GM19238 (cell line): ENCODE data around the gene HACD1.
"Not testable (repeated sequence)": the region's sequence is repeated elsewhere in the genome, so short reads cannot be mapped to it uniquely, and the experiment has no call there.

Experiments used
- DNase-seq: peaks from one replicate; pipeline ENCODE4 v3.0.0; 2011; ENCODE audit warnings: low spot score; ENCODE audit not compliant: insufficient read length

The HACD1 gene

DNA sequence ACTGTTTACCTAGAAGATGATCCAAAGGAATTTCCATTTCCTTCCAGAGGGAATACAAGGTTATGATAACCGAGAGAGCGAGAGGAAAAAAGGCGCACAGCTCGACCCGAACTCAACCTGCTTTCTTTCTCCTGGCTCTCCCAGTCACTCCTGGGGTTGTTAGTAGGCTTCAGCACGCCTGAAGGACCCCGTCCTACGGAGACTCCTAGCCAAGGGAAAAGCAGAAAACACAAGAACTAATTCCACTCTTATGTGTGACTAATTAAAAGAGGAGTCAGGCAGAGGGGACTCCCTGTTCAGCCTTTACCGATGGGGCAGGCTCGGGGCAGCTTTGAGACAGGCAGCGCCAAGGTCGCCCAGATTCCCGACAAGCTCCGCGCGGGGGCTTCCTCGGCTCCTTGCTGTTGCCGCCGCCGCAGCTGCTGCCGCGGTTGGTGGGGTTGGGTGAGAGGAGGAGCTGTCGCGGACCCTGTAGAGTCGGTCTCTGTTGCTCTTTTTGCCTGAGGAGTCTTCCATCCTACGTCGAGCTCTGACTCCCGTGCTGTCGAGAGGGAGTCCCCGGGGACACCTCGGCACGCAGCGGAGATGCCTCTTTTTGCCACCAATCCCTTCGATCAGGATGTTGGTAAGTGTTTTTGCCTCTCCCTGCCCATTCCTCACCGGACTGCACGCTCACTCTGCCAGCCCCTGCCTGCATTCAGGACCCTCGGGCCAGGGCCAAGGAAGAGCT is 26.7 kb upstream of the HACD1 start, which contains the start of gene STAM:
Gene STAM, plus strand, starts transcription at position 397 of the 730 bp plus-strand sequence. Its CDS starts 189 bp downstream, at position 586.
- peak; percentile 72 for DNase-seq

DNA sequence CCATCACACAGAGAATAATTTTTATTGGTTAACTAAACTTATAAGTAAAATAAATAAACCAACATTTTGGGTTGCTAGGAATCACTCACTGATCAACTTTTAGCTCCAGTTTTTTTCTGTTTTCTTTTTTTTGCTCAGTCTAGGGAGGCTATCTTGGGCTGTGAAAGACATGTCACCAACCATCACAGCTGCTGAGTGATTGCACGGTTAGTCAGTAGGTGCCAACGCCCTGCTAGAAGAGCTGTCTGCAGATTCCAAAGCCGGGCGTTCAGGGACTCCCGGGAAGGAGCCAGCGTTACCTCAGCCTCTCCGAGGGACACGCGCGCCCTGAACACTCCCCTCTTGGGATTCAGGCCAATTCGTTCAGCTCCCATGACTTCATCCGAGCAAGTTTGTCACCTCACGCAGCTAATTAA is 26.2 kb upstream of the HACD1 start:
- no peak for DNase-seq

DNA sequence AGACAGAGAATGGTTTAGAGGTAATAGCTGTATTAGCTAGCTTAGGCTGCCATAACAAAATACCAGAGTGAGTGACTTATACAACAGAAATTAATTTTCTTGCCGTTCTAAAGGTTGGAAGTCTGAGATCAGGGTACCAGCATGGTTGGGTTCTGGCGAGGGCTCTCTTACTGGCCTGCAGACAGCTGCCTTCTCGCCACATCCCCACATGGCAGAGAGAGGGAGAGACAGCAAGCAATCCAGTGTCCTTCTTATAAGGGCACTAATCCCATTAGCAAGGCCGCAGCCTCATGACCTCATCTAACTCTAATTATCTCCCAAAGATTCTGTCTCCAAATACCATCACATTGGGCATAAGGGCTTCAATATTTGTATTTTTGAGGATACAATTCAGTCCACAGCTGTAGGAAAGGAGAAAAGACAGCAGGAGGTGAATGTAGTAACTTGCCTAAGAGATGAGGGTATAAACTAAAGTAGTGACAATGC is 23.2 kb upstream of the HACD1 start:
- no peak for DNase-seq

DNA sequence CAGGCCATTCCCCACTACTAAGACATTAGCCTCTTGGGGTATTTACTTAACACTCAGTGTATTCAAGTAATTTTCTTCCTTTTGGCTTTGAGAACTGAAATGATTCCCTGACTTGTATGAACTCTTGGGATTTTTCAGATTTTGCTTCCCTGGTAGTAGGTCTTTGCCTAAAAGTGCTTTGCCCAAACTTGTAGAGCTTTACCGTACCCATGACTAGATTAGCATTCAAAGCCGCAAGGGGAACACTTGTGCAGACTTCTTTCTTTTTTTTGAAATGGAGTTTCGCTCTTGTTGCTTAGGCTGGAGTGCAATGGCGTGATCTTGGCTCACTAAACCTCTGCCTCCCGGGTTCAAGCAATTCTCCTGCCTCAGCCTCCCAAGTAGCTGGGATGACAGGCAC is 20.7 kb upstream of the HACD1 start:
- no peak for DNase-seq

DNA sequence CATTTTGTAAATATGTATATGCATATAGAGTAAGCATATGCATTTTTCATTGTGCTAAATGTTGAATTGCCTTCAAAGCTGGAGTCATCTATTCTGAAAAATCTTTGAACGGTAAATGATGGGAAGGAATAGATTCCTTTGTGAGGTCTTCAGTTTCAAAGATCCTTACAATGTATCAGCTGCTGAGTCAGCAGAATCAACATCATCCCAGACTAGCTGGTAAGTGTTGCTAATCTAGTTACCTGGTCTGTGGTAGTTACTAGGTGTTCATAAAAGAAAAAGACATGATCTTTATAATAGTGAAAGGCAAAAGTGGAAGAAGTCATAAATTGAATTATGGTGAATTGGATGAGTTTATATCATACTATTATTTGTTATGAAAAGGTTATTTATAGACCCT is 16.2 kb upstream of the HACD1 start:
- DNase-seq, result no peak

DNA sequence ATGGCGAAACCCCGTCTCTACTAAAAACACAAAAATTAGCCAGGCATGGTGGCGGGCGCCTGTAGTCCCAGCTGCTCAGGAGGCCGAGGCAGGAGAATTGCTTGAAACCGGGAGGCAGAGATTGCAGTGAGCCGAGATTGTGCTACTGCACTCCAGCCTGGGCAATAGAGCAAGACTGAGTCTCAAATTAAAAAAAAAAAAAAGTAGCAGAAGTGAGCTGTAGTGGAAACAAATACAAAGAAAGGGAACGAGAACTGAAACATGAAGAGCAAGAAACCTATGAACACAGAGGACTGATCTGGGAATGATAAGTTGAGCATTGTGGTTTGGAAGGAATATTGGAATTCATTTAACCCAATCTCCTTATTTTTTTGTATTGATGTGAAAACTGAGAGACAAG is 15.4 kb upstream of the HACD1 start:
- DNase-seq, result not testable (repeated sequence)

DNA sequence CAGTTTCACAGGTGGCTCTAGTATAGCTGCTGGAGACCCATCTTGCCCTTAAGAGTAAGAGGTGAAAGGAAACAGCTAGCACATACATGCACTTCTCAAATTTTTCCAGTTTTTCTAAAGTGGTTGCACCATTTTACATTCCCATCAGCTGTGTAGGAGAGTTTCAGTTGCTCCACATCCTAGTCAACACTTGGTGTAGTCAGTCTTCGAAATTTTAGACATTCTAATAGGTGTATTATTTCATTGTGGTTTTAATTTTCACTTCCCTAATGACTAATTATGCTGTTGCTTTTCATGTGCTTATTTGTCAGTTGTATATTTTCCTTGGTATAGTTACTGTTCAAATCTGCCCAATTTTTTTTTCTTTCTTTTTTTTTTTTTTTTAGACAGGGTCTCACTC is 9.5 kb upstream of the HACD1 start:
- no peak for DNase-seq

DNA sequence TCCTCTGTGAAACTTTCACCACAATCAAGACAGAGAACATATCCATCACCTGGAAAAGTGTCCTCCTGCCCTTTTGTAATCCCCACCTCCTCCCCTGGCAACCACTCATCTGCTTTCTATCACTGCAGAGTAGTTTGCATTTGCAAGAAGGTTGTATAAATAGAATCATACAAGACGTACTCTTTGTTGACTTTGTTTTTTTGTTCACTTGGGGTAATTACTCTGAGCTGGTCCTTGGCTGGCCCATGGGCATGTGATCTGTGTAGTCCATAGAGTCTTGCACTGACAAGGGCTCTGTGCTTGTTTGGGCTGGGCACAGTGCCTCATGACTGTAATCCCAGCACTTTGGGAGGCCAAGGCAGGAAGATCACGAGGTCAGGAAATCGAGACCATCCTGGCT is 7.8 kb upstream of the HACD1 start:
- DNase-seq, result no peak

DNA sequence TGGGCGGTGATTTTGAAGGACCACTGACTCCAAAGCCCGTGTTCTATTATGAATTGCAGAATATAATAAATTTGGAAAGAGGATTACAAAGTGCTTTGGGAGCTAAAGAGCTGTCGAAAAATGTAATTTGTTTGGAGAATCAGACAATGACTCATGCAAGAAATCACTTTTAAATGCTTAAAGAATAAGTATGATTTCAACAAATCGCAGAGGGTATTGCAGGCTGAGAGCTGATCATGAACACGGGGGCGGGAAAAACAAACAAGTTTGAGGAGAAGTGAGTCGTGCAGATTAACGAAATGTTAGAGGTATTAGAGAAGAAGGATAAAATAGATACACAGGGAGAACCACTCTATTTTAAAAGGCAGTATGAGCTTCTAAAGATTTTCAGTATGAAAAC is 4.9 kb upstream of the HACD1 start:
- DNase-seq, result no peak

DNA sequence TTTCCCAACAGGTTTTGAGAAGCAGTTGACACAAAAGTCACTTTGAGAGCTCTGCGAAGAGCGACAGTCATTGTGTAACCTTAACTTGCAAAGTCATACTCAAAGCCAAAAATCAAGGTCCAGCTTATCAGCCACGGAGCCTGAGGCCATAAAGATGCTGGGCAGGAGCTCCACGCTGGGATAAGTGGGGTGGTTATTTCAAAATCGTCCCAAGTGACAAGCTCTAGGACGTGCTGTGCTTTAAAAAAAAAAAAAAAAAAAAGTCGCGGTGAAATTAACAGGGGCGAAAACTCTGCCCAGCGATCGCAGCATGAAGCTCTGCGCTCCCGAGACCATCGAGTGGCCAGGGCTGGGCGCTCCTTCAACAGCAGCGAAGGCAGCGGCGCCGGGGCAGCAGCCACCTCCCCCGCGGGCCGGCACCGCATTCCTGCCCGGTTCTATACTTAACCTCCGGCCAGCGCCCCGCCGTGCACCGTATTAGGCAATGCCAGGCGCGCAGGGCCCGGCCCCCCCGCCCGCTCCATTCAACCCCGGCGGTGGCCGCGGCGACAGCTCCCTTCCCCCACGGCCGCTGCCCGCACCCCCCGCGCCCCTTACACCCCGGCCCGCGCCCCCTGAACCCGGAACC is 657 bp downstream of the HACD1 start:
- peak; percentile 9 for DNase-seq

DNA sequence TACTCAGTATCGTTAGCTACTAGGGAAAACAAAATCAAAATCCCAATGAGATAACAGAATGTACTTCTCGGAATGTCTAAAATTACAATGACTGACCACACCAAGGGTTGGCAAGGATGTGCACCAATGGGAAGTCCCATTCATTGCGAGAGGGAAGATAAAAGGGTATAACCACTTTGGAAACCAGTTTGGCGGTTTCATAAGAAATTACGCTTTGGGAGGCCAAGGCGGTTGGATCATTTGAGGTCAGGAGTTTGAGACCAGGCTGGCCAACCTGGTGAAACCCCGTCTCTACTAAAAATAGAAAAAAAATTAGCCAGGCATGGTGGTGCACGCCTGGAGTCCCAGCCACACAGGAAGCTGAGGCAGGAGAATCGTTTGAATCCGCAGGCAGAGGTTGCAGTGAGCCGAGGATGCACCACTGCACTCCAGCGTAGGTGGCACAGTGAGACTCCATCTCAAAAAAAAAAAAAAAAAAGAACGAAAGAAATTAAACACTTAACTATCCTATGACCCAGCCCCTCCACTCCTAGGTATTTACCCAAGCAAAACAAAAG is 7.6 kb downstream of the HACD1 start:
- no peak for DNase-seq

DNA sequence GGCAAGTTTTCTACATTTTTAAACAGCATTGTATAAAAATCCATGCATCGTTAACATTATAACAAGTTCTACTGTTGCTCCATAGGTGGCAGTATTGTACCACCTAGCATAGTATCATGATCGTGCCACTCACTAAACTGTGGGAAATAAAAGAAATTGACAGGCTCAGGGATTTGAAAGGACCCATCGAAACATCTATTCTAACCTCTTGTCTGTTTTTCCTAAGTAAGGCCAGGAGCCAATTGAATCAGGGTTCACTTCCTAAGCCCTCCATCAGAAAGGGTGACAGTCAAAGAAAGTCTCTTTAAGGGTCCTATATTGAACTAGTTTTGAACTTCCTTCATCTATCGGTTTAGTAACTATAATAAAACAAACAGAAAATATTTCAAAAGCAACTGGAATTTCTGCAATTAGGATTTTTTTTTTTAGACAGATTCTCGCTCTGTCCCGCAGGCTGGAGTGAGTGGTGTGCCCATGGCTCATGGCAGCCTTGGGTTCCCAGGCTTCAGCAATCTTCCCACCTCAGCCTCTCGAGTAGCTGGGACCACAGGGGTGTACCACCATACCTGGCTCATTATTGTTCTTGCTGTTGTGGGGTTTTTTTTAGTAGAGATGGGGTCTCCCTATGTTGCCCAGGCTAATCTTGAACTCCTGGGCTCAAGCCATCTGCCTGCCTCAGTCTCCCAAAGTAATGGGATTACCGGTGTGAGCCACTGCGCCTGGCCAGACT is 9.4 kb downstream of the HACD1 start:
- DNase-seq, result no peak

DNA sequence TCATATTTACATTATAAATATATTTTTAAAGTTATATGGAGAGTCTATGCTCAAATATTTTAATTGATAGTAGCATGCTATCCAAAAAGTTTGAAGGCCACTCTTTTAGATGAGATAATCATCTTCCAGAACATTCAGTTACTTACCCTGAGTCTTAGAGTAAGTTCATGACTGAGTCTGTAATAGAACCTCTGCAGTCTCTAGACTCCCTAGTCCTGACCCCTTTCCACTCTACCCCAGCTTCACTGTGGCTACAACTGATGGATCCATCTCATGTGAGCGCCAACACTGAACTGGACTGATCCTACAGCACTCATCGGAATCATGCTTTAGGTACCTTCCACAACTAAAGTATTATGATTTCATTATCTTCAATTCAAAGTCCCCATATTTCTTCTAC is 10.1 kb downstream of the HACD1 start:
- no peak for DNase-seq

DNA sequence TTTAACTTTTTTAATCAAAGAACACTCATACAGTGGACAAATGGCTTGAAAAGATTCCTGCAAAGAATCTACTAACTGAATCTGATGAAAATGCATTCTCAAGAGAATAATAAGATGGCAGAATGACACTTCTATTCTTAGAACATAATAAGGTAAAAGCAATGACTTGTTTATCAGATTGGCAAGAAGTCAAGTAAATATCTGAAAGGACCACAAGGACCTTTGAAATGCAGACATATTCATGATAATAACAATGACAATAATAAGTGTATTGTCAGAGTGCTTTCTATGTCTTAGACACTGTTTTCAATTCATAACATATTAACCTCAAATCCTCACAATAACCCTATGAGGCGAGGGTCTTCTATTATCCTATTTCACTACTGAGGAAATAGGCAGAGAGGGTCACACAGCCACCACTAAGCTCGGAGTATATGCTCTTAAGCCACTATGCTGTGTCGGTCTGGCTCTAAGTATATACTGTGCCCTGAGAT is 10.6 kb downstream of the HACD1 start:
- no peak for DNase-seq

DNA sequence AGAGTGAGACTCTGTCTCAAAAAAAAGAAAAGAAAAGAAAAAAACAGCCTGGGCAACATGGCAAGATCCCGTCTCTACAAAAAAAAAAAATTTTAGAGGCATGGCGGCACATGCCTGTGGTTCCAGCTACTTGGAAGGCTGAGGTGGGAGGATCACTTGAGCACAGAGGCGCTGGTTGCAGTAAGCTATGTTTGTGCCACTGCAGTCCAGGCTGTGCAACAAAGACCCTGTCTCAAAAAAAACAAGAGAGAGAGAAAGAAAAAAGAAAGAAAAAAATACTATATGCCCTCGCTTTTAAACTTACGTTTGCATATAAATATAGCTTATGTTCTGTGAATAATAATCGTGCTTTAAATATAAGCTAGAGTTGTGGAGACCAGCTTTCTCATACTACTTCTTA is 11.2 kb downstream of the HACD1 start:
- no peak for DNase-seq

DNA sequence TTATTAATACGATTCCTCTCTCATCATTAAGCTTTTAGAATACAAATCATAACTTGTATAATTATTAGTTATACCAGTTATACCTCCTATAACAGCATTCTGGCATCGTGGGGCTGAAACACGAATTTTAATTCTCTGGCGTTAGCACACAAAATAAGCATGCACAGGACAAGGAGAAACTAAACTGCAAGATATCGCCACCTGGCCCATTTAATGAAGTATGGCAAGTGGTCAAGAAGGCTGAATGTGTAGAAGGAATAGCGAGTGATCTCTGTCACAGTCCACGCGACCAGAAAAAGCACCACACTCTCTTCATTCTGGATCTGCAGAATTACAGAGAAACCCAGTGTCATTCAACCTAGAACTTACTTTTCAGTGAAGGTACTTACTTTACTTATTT is 18.1 kb downstream of the HACD1 start:
- no peak for DNase-seq

DNA sequence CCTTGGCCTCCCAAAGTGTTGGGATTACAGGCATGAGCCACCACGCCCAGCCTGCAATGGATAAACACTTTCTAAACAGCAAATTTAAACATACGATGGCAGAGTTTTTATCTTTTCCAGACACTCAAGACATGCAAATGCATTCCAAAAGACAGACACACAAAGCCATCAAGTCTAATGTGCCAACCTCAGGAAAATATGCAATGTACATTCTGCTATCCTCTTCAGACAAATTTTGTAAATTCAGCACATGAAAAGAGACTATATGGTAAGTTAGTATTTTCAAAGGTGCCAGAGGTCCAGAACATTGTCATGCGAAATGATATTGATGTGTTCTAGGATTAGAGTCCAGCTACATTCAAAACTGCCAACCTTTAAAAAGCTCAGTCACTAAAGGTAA is 19.8 kb downstream of the HACD1 start:
- no peak for DNase-seq

DNA sequence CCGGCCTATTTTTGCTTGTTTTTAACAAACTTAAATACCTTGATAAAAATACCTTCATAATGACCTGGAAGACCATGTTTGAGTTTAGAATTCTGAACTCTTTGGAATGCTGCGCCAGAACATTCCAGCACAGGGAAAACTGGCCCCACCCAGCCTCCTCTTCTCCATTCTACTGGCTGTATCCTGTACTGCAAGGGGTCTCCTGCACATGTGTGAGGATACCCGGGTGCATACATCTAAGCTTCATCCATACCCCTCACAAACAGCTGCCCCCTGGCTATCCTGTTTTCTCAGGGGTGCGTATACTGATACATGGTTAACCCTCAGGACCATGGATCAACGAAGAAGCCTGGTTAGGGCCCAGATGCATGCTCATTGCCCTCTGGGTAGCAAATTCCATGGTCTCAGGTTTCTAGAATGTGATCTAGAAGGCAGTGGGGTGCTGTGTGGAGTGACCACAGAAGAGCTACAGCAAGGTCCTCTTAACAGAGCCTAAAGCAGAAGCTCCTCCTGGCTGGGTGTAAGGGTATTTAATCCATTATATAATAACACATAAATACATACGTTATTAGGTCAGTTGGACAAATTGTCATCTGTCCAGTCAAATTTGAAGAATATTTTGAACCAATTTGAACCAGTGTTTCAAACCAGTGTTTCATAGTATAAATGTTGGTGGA is 26.1 kb downstream of the HACD1 start:
- DNase-seq, result no peak

DNA sequence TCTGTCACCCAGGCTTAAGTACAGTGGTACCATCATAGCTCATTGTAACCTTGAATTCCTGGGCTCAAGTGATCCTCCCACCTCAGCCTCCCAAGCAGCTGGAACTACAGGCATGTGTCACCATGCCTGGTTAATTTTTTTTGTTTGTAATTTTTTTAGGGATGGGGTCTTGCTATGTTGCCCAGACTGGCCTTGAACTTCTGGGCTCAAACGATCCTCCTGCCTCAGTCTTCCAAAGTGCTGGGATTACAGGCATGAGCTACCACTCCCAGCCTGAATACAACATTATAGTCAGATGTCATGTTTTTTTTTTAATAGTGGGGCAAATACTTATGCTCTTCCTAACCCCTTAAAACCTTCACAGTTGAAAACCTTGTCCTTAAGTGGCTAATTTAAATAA is 27.9 kb downstream of the HACD1 start:
- DNase-seq, result not testable (repeated sequence)

DNA sequence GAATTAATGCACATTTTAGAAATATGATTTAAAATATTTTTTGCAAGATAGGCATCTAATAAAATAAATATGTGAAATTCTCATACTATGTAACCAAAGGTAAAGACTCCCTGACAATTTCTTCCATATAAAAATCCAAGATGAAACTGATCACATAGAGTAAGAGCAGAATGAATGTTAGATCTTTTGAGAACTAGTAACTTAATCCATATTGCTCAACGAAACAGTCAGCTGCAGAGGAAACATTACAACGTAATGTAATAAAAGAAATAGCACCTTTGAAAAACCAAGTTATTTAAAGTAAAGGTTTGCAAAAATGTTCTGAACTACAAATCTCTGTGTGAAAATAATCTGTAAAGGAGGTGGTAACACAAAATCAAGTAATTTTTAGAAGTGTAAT is 28.8 kb downstream of the HACD1 start:
- DNase-seq, result no peak

DNA sequence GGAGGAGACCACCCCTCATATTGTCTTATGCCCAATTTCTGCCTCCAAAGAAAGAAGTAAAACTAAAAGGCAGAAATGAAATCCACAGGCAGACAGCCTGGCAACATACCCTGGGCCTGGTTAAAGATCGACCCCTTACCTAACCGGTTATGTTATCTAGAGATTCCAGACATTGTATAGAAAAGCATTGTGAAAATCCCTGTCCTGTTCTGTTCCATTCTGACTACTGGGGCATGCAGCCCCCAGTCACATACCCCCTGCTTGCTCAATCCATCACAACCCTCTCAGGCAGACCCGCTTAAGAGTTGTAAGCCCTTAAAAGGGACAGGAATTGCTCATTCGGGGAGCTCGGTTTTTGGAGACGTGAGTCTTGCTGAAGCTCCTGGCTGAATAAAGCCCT is 29.9 kb downstream of the HACD1 start:
- DNase-seq, result not testable (repeated sequence)
